Endothelial cell of umbilical vein (primary cell): ENCODE data around the gene HAP1. TPM values are rescaled to one million over a fixed set of nuclear protein-coding genes. Genes with fewer than 3 reads are reported as not detected.

Source experiments
- BruUV-seq: library from RNA; stranded (reverse); fragments of 400-500 nt; replicated peaks from 2 replicates; lab custom pipeline; 2021; lab: Mats Ljungman, UMichigan
- CTCF ChIA-PET: fragments of 300-600, 350-600 bp; sonication (Branson Sonifier 250); formaldehyde crosslinking; loops from one replicate; lab custom pipeline; 2021; ENCODE audit warnings: antibody characterized with exemption, inconsistent platforms; lab: Charles Lee
- POLR2A ChIA-PET: fragments of 300-600, 350-600 bp; sonication (Branson Sonifier 250); formaldehyde crosslinking; loops from one replicate; lab custom pipeline; 2021; ENCODE audit warnings: antibody characterized with exemption, inconsistent platforms; lab: Charles Lee
- DNase-seq: peaks from one replicate; pipeline ENCODE4 v3.0.0-alpha.2; 2011; ENCODE audit warnings: low read depth, low spot score
- FAIRE-seq: peaks from 2 replicates; lab custom pipeline; 2011; peaks lifted over from hg19 to GRCh38; lab: Jason Lieb, UNC
- H2AFZ ChIP-seq: 2 replicates; pipeline ENCODE4 v1.6.0; 2012; ENCODE audit warnings: low read depth, low read length, control low read depth, inconsistent platforms
- H3K27ac ChIP-seq: 2 replicates; pipeline ENCODE4 v1.5.1; 2011; ENCODE audit warnings: low read depth, mild to moderate bottlenecking, control low read depth, low read length, moderate library complexity; ENCODE audit not compliant: insufficient read depth
- H3K27me3 ChIP-seq, 2 experiments: 2 replicates each; pipeline versions ENCODE4 v1.6.0 to v1.6.1; 2011; ENCODE audit warnings: low read length in 2 of 2, mixed read lengths in 1 of 2; ENCODE audit not compliant: control insufficient read depth in 2 of 2, insufficient read depth in 2 of 2
- H3K36me3 ChIP-seq, 2 experiments: 2 replicates in 1 of 2; 3 replicates in 1 of 2; pipeline ENCODE4 v1.5.1; 2011; ENCODE audit warnings: low read length in 2 of 2, mild to moderate bottlenecking in 1 of 2, moderate library complexity in 1 of 2; ENCODE audit not compliant: control insufficient read depth in 2 of 2, insufficient read depth in 2 of 2; ENCODE audit errors: extremely low read depth in 1 of 2
- H3K4me1 ChIP-seq: 3 replicates; pipeline ENCODE4 v1.5.1; 2011; ENCODE audit warnings: mild to moderate bottlenecking, low read length; ENCODE audit not compliant: control insufficient read depth, insufficient read depth; ENCODE audit errors: extremely low read depth
- H3K4me2 ChIP-seq: 2 replicates; pipeline ENCODE4 v1.6.1; 2011; ENCODE audit warnings: low read length, control low read depth, mixed read lengths; ENCODE audit not compliant: insufficient read depth
- H3K4me3 ChIP-seq, 3 experiments: fragments of 200-600 bp in 1 of 3; sonication (generic), shearing (Covaris generic) in 1 of 3; replicated peaks in 1 of 3; 2 replicates each; pipeline ENCODE4 v1.5.1; 2011 to 2016; ENCODE audit warnings: control low read depth in 3 of 3, low read length in 3 of 3, mild to moderate bottlenecking in 2 of 3, inconsistent platforms in 1 of 3, low read depth in 1 of 3, moderate library complexity in 1 of 3; ENCODE audit not compliant: insufficient read depth in 1 of 3
- H3K79me2 ChIP-seq: 2 replicates; pipeline ENCODE4 v1.6.0; 2012; ENCODE audit warnings: low read length, inconsistent platforms; ENCODE audit not compliant: control insufficient read depth, insufficient read depth
- H3K9ac ChIP-seq: replicated peaks from 2 replicates; pipeline ENCODE3; 2011; ENCODE audit warnings: low read length, control low read depth; ENCODE audit not compliant: insufficient read depth; ENCODE audit errors: extremely low read depth
- H3K9me1 ChIP-seq: replicated peaks from 3 replicates; pipeline ENCODE4 v1.6.0; 2011; ENCODE audit warnings: mild to moderate bottlenecking, low read length; ENCODE audit not compliant: control insufficient read depth, insufficient read depth; ENCODE audit errors: extremely low read depth
- H3K9me3 ChIP-seq: replicated peaks from 2 replicates; pipeline ENCODE4 v1.5.1; 2012; ENCODE audit warnings: low read length, inconsistent platforms; ENCODE audit not compliant: control insufficient read depth, insufficient read depth
- H4K20me1 ChIP-seq: replicated peaks from 2 replicates; pipeline ENCODE3; 2011; ENCODE audit warnings: mild to moderate bottlenecking, low read length; ENCODE audit not compliant: control insufficient read depth, insufficient read depth; ENCODE audit errors: extremely low read depth
- CTCF ChIP-seq, 2 donors: IDR thresholded peaks; 1 replicate in 1 of 2; 2 replicates in 1 of 2; pipeline ENCODE4 v1.5.1; 2011; ENCODE audit warnings: low read length in 2 of 2, mild to moderate bottlenecking in 2 of 2, moderate library complexity in 2 of 2, control low read depth in 1 of 2, inconsistent platforms in 1 of 2, low read depth in 1 of 2; ENCODE audit not compliant: insufficient read depth in 1 of 2; ENCODE audit errors: extremely low read depth in 1 of 2
- EZH2 ChIP-seq: IDR thresholded peaks from 2 replicates; pipeline ENCODE4 v1.6.1; 2012; ENCODE audit warnings: borderline replicate concordance, low read depth, mild to moderate bottlenecking, moderate library complexity, low read length, inconsistent platforms; ENCODE audit not compliant: severe bottlenecking
- FOS ChIP-seq: IDR thresholded peaks from 2 replicates; pipeline ENCODE4 v1.6.1; 2011; ENCODE audit warnings: mild to moderate bottlenecking, low read length, moderate library complexity, borderline replicate concordance; ENCODE audit not compliant: insufficient read depth
- GATA2 ChIP-seq: IDR thresholded peaks from 2 replicates; pipeline ENCODE4 v1.7.0; 2011; ENCODE audit warnings: low read depth, mild to moderate bottlenecking, moderate library complexity, mixed read lengths, low read length; ENCODE audit not compliant: insufficient read length, insufficient read depth
- JUN ChIP-seq: IDR thresholded peaks from 2 replicates; pipeline ENCODE4 v1.6.1; 2011; ENCODE audit warnings: borderline replicate concordance, low read depth; ENCODE audit not compliant: insufficient read length, insufficient read depth
- MAX ChIP-seq: IDR thresholded peaks from 2 replicates; pipeline ENCODE4 v1.6.1; 2011; ENCODE audit not compliant: insufficient read depth, insufficient read length
- MYC ChIP-seq: IDR thresholded peaks from one replicate; pipeline ENCODE4 v1.6.1; 2011; ENCODE audit warnings: mild to moderate bottlenecking, low read depth, low read length
- POLR2A ChIP-seq: IDR thresholded peaks from 2 replicates; pipeline ENCODE4 v1.6.1; 2012; ENCODE audit warnings: low read depth, mild to moderate bottlenecking, control low read depth, low read length
- POLR2AphosphoS5 ChIP-seq: IDR thresholded peaks from 2 replicates; pipeline ENCODE4 v1.6.1; 2012; ENCODE audit warnings: low read depth, mild to moderate bottlenecking, control low read depth, low read length, moderate library complexity; ENCODE audit not compliant: insufficient read depth
- dilution Hi-C: fragments of 300-500 bp; cut with MboI; formaldehyde crosslinking; loops from one replicate; pipeline ENCODE4 v1.15.0; 2019; ENCODE audit warnings: low sequenced_read_pairs; ENCODE audit not compliant: extremely low pct_ligation_motif_present
- intact Hi-C: fragments of 100-400 bp; cut with micrococcal nuclease; formaldehyde crosslinking; loops from one replicate; pipeline ENCODE4 v1.10.0; 2022
- polyA plus RNA-seq, 4 experiments: library from polyadenylated mRNA; depleted of rRNA in 3 of 4; stranded (reverse) in 3 of 4; unstranded in 1 of 4; fragments of >200 nt; gene quantifications; 2 replicates each; pipeline versions ENCODE4 v1.2.1 to v1.2.3, GENCODE V29; 2011 to 2012; ENCODE audit warnings: missing spikeins in 1 of 4
- total RNA-seq: library from RNA; stranded (reverse); gene quantifications from 2 replicates; pipeline ENCODE4 v1.2.3, GENCODE V29; 2021

HAP1 gene
- total and polyA plus RNA-seq, 2 donors (not counting 3 experiments of a cell fraction or from before 2014, with no cell fraction given): 0.07 to 0.24 TPM

DNA sequence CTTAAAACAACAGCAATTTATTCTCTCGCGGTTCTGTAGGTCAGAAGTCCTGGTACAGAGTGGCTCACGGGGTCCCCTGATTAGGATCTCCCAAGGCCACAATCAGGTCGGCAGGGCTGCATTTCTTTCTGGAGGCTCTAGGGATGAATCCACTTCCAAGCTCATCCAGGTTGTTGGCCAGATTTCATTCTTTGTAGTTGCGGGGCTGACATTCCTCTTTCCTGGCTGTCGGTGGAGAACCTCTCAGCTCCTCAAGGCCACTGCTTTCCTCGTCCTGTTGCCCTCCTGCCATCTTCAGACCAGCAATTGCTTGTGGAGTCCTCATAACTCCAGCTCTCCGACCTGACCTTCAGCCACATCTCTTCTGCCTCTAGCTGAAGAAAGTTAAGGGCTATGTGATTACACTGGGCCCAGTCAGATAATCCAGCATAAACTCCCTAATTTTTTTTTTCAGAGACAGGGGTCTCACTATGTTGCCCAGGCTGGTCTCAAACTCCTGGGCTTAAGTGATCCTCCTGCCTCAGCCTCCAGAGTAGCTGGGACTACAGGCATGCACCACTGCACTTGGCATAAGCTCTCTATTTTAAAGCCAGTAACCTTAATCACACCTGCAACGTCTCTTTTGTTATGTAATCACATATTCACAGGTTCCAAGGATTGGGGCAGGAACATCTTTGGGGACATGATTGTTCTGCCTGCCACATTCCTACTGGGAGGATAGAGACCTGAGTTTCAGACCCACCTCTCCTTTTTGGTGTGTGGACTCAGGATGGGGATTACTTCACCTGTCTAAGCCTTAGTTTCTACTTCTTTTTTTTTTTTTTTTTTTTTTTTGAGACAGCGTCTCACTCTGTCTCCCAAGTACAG is 26.4 kb downstream of the HAP1 start:
- H3K4me2 ChIP-seq: no peak overlapping the region
- no peak overlapping the region for H2AFZ ChIP-seq
- intact Hi-C loops (no loop called here), dilution Hi-C loops (no loop called here)
- H3K27ac ChIP-seq: no peak overlapping the region
- no peak for DNase-seq
- H3K4me3 ChIP-seq: no peak overlapping the region
- H3K4me1 ChIP-seq: no peaks in the 10 kb centered on the region
- no peaks in the 10 kb centered on the region for H3K9me3 ChIP-seq
- H3K9ac ChIP-seq: no peak overlapping the region
- H3K27me3 ChIP-seq: peaks cover 2 to 5% of the 10 kb centered on the region in 2 experiments
- ChIA-PET CTCF (interaction anchor here (1.3 to 6.5 kb wide), 2 partner anchors 10 to 13 kb away, joined by 3 to 71 read pairs; no protein-coding TSS in a partner anchor), POLR2A (interaction anchor here (0.9 kb wide), 1 partner anchor 12 kb away, joined by 3 read pairs; no protein-coding TSS in a partner anchor)
- H3K79me2 ChIP-seq: no peaks in the 10 kb centered on the region
- no peak for FAIRE-seq
- no peaks in the 10 kb centered on the region for H3K36me3 ChIP-seq
- BruUV-seq: no TSS peak
- no peaks in the 10 kb centered on the region for H4K20me1 ChIP-seq
- TF ChIP-seq POLR2A: no peak
- no peak for TF ChIP-seq MYC
- no peak for TF ChIP-seq FOS
- TF ChIP-seq MAX: no peak
- TF ChIP-seq EZH2: no peak
- TF ChIP-seq CTCF (IDR thresholded peaks at IDR 0.05; ENCODE audit: extremely low read depth in 1 of 2, insufficient read depth in 1 of 2, low read depth in 1 of 2, low read length in 2 of 2): no peak
- no peak for TF ChIP-seq POLR2AphosphoS5
- TF ChIP-seq GATA2: no peak
- no peak for TF ChIP-seq JUN
- no peaks in the 10 kb centered on the region for H3K9me1 ChIP-seq
